ENCODE data around the gene GRHL1. TPM values are rescaled to one million over a fixed set of nuclear protein-coding genes. Genes with fewer than 3 reads are reported as not detected.

Gene GRHL1
- total RNA-seq, 1 donor from 2014 or later = 6.2 TPM

- Histone ChIP-seq H3K27me3 (ENCODE audit: control insufficient read depth, insufficient read depth, low read length) (peaks cover 4% of the 10 kb centered on the region), H3K36me3 (ENCODE audit: control insufficient read depth, insufficient read depth, low read length) (no peaks in the 10 kb centered on the region), H3K4me3 (ENCODE audit: low read depth, low read length) (no peak overlapping the region)
- no peak for TF ChIP-seq CTCF (IDR thresholded peaks at IDR 0.05; ENCODE audit: insufficient read depth, low read length, poor library complexity, severe bottlenecking)
- no peak for DNase-seq (ENCODE audit: low read depth)
Measured at GRCh38 chr2:9949992-9950520, 1.4 kb upstream of the GRHL1 start.

GRCh38 chr2:9950521-9951271 lies 797 bp upstream of the GRHL1 start:
- no peak for TF ChIP-seq CTCF (IDR thresholded peaks at IDR 0.05; ENCODE audit: insufficient read depth, low read length, poor library complexity, severe bottlenecking)
- DNase-seq (ENCODE audit: low read depth) = no peak

GRCh38 chr2:9951272-9951521 lies 296 bp upstream of the GRHL1 start:
- Histone ChIP-seq H3K4me3 (ENCODE audit: low read depth, low read length) (peak overlapping the region; percentile 51), H3K36me3 (ENCODE audit: control insufficient read depth, insufficient read depth, low read length) (no peaks in the 10 kb centered on the region), H3K27me3 (ENCODE audit: control insufficient read depth, insufficient read depth, low read length) (peaks cover 2% of the 10 kb centered on the region)
- DNase-seq (ENCODE audit: low read depth) = no peak
- no peak for TF ChIP-seq CTCF (IDR thresholded peaks at IDR 0.05; ENCODE audit: insufficient read depth, low read length, poor library complexity, severe bottlenecking)

More at GRCh38 chr2:9950521-9951271, 797 bp upstream of the GRHL1 start:
- H3K36me3 ChIP-seq (ENCODE audit: control insufficient read depth, insufficient read depth, low read length) = no peaks in the 10 kb centered on the region
- H3K27me3 ChIP-seq (ENCODE audit: control insufficient read depth, insufficient read depth, low read length) = peaks cover 4% of the 10 kb centered on the region
- peak overlapping the region; percentile 51 for H3K4me3 ChIP-seq (ENCODE audit: low read depth, low read length)

GRCh38 chr2:9952286-9952737 lies 819 bp downstream of the GRHL1 start:
- no peak for DNase-seq (ENCODE audit: low read depth)
- Histone ChIP-seq H3K4me3 (ENCODE audit: low read depth, low read length) (peak overlapping the region; percentile 67), H3K27me3 (ENCODE audit: control insufficient read depth, insufficient read depth, low read length) (no peaks in the 10 kb centered on the region), H3K36me3 (ENCODE audit: control insufficient read depth, insufficient read depth, low read length) (no peaks in the 10 kb centered on the region)
- no peak for TF ChIP-seq CTCF (IDR thresholded peaks at IDR 0.05; ENCODE audit: insufficient read depth, low read length, poor library complexity, severe bottlenecking)

- DNase-seq (ENCODE audit: low read depth) = no peak
- no peak for TF ChIP-seq CTCF (IDR thresholded peaks at IDR 0.05; ENCODE audit: insufficient read depth, low read length, poor library complexity, severe bottlenecking)
- H3K27me3 ChIP-seq (ENCODE audit: control insufficient read depth, insufficient read depth, low read length) = no peaks in the 10 kb centered on the region
- H3K4me3 ChIP-seq (ENCODE audit: low read depth, low read length) = no peak overlapping the region
- H3K36me3 ChIP-seq (ENCODE audit: control insufficient read depth, insufficient read depth, low read length) = no peaks in the 10 kb centered on the region
Measured at GRCh38 chr2:9952856-9953503, 1.5 kb downstream of the GRHL1 start.
